Adipose tissue (tissue), 3 donors: ENCODE measurements around the gene FASLG. TPM values are rescaled to one million over a fixed set of nuclear protein-coding genes. Genes with fewer than 3 reads are reported as not detected.
"Not testable (repeated sequence)": the region's sequence is repeated elsewhere in the genome, so short reads cannot be mapped to it uniquely, and the experiment has no call there.

Experiments used
- H3K27ac ChIP-seq: one replicate; pipeline ENCODE4 v1.5.1; 2013; ENCODE audit warnings: low read depth, low read length
- WGBS, 3 donors: extraction: QIAGEN DNeasy Blood & Tissue Kit; methylation state at CpG; one replicate each; pipeline ENCODE4 v1.1.7; 2013; 5-methylcytosine and 5-hydroxymethylcytosine counted together
- polyA plus RNA-seq, 3 donors: library from polyadenylated mRNA; stranded (reverse); fragments of 200-250 nt; gene quantifications; one replicate each; pipeline ENCODE4 v1.2.3, GENCODE V29; 2013
- donor health status: healthy with polysubstance abuse.
- donor health status: Bipolar disorder and iron deficiency.
- donor health status: healthy.

The FASLG gene
- under 1 TPM in 2 of 3 donors, not detected in 1; 0.06 to 0.18 TPM for polyA plus RNA-seq

- 87 to 92% (median 89%) methylated on average over 11 of the region's 11 CpGs for WGBS, 3 donors
- no peak within 1 kb of the TSS for H3K27ac ChIP-seq
Measured at GRCh38 chr1:172658871-172659453, at the start of gene FASLG. Gene FASLG, plus strand, starts transcription at chr1:172659103. Its CDS starts 99 bp downstream, at chr1:172659202.

- H3K27ac ChIP-seq, result no peak overlapping the region
- WGBS, 3 donors, result 91 to 93% (median 92%) methylated on average over 3 of the region's 3 CpGs
Measured at GRCh38 chr1:172609528-172609927, 49.4 kb upstream of the FASLG start.

- WGBS, 3 donors, result 88 to 94% (median 93%) methylated on average over 2 of the region's 2 CpGs
- no peak overlapping the region for H3K27ac ChIP-seq
Measured at GRCh38 chr1:172612478-172612877, 46.4 kb upstream of the FASLG start.

GRCh38 chr1:172613294-172613693 lies 45.6 kb upstream of the FASLG start:
- H3K27ac ChIP-seq, result no peak overlapping the region
- 75 to 93% (median 81%) methylated on average over 2 of the region's 2 CpGs for WGBS, 3 donors

GRCh38 chr1:172616195-172616594 lies 42.7 kb upstream of the FASLG start:
- 41 to 50% (median 49%) methylated on average over 1 of the region's 1 CpG for WGBS, 3 donors

GRCh38 chr1:172616636-172617035 lies 42.3 kb upstream of the FASLG start:
- H3K27ac ChIP-seq, result no peak overlapping the region
- 34 to 65% (median 43%) methylated on average over 3 of the region's 3 CpGs for WGBS, 3 donors

More at GRCh38 chr1:172616195-172616594, 42.7 kb upstream of the FASLG start:
- H3K27ac ChIP-seq, result no peak overlapping the region

- not testable (repeated sequence) for H3K27ac ChIP-seq
- WGBS, 3 donors, result 85 to 93% (median 92%) methylated on average over 9 of the region's 9 CpGs
Measured at GRCh38 chr1:172620603-172621002, 38.3 kb upstream of the FASLG start.

- no peak overlapping the region for H3K27ac ChIP-seq
- 48 to 87% (median 82%) methylated on average over 3 of the region's 3 CpGs for WGBS, 3 donors
Measured at GRCh38 chr1:172622541-172622940, 36.4 kb upstream of the FASLG start.

- no peak overlapping the region for H3K27ac ChIP-seq
- 85 to 89% (median 89%) methylated on average over 3 of the region's 3 CpGs for WGBS, 3 donors
Measured at GRCh38 chr1:172623748-172624147, 35.2 kb upstream of the FASLG start.

- H3K27ac ChIP-seq, result no peak overlapping the region
- WGBS, 3 donors, result 50 to 74% (median 66%) methylated on average over 3 of the region's 3 CpGs
Measured at GRCh38 chr1:172626845-172627244, 32.1 kb upstream of the FASLG start.

- H3K27ac ChIP-seq, result no peak overlapping the region
- 80 to 91% (median 88%) methylated on average over 3 of the region's 3 CpGs for WGBS, 3 donors
Measured at GRCh38 chr1:172627702-172628101, 31.2 kb upstream of the FASLG start.

GRCh38 chr1:172628401-172628800 lies 30.5 kb upstream of the FASLG start:
- WGBS, 3 donors, result 73 to 85% (median 83%) methylated on average over 4 of the region's 4 CpGs

GRCh38 chr1:172629170-172629569 lies 29.7 kb upstream of the FASLG start:
- WGBS, 3 donors, result 91 to 93% (median 92%) methylated on average over 2 of the region's 2 CpGs
- H3K27ac ChIP-seq, result no peak overlapping the region

More at GRCh38 chr1:172628401-172628800, 30.5 kb upstream of the FASLG start:
- H3K27ac ChIP-seq, result no peak overlapping the region

GRCh38 chr1:172629638-172630037 lies 29.3 kb upstream of the FASLG start:
- WGBS, 3 donors, result 93 to 96% (median 96%) methylated on average over 2 of the region's 2 CpGs
- no peak overlapping the region for H3K27ac ChIP-seq

- no peak overlapping the region for H3K27ac ChIP-seq
- WGBS, 3 donors, result 89 to 91% (median 89%) methylated on average over 11 of the region's 11 CpGs
Measured at GRCh38 chr1:172630056-172630818, 28.7 kb upstream of the FASLG start.

GRCh38 chr1:172630868-172631267 lies 28.0 kb upstream of the FASLG start:
- H3K27ac ChIP-seq, result no peak overlapping the region
- 51 to 64% (median 54%) methylated on average over 3 of the region's 3 CpGs for WGBS, 3 donors

GRCh38 chr1:172637522-172637921 lies 21.4 kb upstream of the FASLG start:
- WGBS, 3 donors, result 95 to 98% (median 98%) methylated on average over 2 of the region's 2 CpGs
- H3K27ac ChIP-seq, result no peak overlapping the region

GRCh38 chr1:172638249-172638648 lies 20.7 kb upstream of the FASLG start:
- 85 to 91% (median 88%) methylated on average over 2 of the region's 2 CpGs for WGBS, 3 donors

GRCh38 chr1:172638885-172639831 lies 19.7 kb upstream of the FASLG start:
- no peak overlapping the region for H3K27ac ChIP-seq

More at GRCh38 chr1:172638249-172638648, 20.7 kb upstream of the FASLG start:
- H3K27ac ChIP-seq, result no peak overlapping the region

More at GRCh38 chr1:172638885-172639831, 19.7 kb upstream of the FASLG start:
- WGBS, 3 donors, result 71 to 79% (median 79%) methylated on average over 9 of the region's 9 CpGs
